ENCODE results near the gene TRAIP.

The TRAIP gene

DNA sequence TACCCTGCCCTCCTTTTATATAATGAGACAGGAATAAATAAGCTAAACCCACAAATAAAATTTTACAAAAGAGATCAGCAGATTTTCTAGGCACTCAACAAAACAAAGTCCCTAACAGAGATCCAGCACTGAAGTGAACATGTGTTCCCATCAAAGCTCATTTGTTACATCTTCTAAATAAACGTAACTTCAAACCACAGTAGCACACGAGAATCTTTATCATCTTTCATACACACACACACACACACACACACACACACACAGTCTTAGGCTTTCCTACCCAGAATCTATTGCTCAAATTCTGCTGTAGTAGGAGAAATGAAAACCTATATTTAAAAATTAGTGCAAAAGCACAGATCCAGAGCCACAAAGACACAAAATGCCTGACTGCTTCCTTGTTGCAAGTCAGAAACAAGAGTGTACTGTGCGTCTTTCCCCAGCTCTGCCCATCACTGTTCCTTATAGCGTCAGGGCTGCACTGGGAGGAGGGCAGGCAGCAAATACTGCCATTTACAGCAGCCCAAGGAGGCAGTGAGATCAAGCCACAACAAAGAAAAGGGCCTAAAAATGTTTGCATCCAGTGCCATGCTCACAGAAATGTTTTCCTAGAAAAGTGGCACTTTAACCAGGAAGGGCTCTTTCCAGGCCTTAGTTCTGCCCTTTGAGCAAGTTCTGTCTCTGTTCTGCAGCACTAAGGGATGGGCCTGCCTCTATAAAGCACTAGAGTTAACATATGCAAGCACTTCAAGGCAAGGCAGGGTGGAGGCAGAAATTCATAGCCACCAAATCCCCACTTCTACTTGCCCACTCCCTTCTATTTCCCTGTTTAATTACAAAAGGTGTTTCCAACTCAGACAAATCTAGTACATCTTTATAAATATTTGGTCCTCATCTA lies 76.0 kb downstream of the TRAIP start:
- peak in 2 of 10 donors; percentile 18 to 37 for DNase-seq
- intact Hi-C loops (cut with DNase I), result no loop called here

DNA sequence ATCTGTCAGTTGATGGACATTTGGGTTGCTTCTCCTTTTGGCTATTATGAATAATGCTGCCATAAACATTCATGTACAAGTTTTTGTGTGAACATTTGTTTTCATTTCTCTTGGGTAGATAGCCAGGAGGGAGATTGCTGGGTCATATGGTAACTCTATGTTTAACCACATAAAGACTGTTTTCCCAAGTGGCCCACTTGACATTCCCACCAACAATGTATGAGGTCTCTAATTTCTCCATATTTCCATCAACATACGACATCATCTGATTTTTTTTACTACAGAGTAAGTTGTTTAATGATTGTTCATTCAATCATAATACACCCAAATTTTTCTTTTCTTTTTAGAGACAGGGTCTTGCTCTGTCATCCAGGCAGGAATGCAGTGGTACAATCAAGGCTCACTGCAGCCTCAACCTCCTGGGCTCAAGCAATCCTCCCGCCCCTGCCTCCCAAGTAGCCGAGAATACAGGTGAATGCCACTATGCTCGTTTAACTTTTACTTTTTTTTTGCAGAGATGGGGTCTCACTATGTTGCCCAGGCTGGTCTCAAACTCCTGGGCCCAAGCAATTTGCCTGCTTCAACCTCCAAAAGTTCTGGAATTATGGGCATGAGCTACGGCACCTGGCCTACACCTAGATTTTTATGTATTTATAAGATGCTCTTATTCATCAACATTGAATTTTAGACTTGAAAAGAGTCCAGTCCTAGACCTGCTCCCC lies 76.8 kb downstream of the TRAIP start:
- DNase-seq, result peak in 2 of 10 donors; percentile 4 to 5
- intact Hi-C loops (cut with DNase I), result no loop called here

All from posterior cingulate gyrus (tissue), 11 donors.